Trophoblast cell (in vitro differentiated cells and primary cell): ENCODE results near the gene KCNIP4.

Experiments
- DNase-seq, 2 donors: peaks; one replicate each; pipeline ENCODE4 v3.0.0-alpha.2; 2016
- H2AFZ ChIP-seq: 2 replicates; pipeline ENCODE4 v1.6.1; 2013; ENCODE audit warnings: low read length, moderate library complexity, mild to moderate bottlenecking; ENCODE audit not compliant: insufficient read depth, poor library complexity
- H2AK5ac ChIP-seq: 2 replicates; pipeline ENCODE4 v1.6.1; 2013; ENCODE audit warnings: mild to moderate bottlenecking, low read length
- H2BK120ac ChIP-seq: 2 replicates; pipeline ENCODE4 v1.6.1; 2013; ENCODE audit warnings: low read length, mild to moderate bottlenecking, moderate library complexity; ENCODE audit not compliant: insufficient read depth, poor library complexity
- H2BK12ac ChIP-seq: 2 replicates; pipeline ENCODE4 v1.6.1; 2013; ENCODE audit warnings: mild to moderate bottlenecking, low read length, moderate library complexity
- H2BK5ac ChIP-seq: 2 replicates; pipeline ENCODE4 v1.6.1; 2013; ENCODE audit warnings: low read length, low read depth, moderate library complexity, mild to moderate bottlenecking; ENCODE audit not compliant: poor library complexity
- H3K14ac ChIP-seq: 2 replicates; pipeline ENCODE4 v1.6.1; 2013; ENCODE audit warnings: mild to moderate bottlenecking, low read length
- H3K18ac ChIP-seq: 2 replicates; pipeline ENCODE4 v1.6.1; 2013; ENCODE audit warnings: mild to moderate bottlenecking, low read length
- H3K23ac ChIP-seq: 2 replicates; pipeline ENCODE4 v1.6.1; 2013; ENCODE audit warnings: low read length
- H3K27ac ChIP-seq: 2 replicates; pipeline ENCODE4 v1.5.1; 2013; ENCODE audit warnings: low read depth, mild to moderate bottlenecking, inconsistent platforms, low read length, moderate library complexity
- H3K27me3 ChIP-seq: 2 replicates; pipeline ENCODE4 v1.6.1; 2013; ENCODE audit warnings: inconsistent platforms, mild to moderate bottlenecking, low read length, moderate library complexity; ENCODE audit not compliant: insufficient read depth
- H3K36me3 ChIP-seq, 2 experiments: 1 replicate in 1 of 2; 2 replicates in 1 of 2; pipeline ENCODE4 v1.6.1; 2013; ENCODE audit warnings: low read length in 2 of 2, mild to moderate bottlenecking in 2 of 2, moderate library complexity in 1 of 2; ENCODE audit not compliant: insufficient read depth in 2 of 2, control insufficient read depth in 1 of 2
- H3K4ac ChIP-seq: 2 replicates; pipeline ENCODE4 v1.6.1; 2013; ENCODE audit warnings: low read depth, mild to moderate bottlenecking, low read length, moderate library complexity
- H3K4me1 ChIP-seq, 2 experiments: 1 replicate in 1 of 2; 2 replicates in 1 of 2; pipeline ENCODE4 v1.6.1; 2013; ENCODE audit warnings: low read length in 2 of 2, mild to moderate bottlenecking in 2 of 2, moderate library complexity in 1 of 2; ENCODE audit not compliant: insufficient read depth in 2 of 2, control insufficient read depth in 1 of 2
- H3K4me2 ChIP-seq: 2 replicates; pipeline ENCODE4 v1.6.1; 2013; ENCODE audit warnings: inconsistent platforms, mild to moderate bottlenecking, low read length, moderate library complexity
- H3K4me3 ChIP-seq: 2 replicates; pipeline ENCODE4 v1.5.1; 2013; ENCODE audit warnings: mild to moderate bottlenecking, low read depth, low read length, inconsistent platforms
- H3K79me1 ChIP-seq: one replicate; pipeline ENCODE4 v1.6.1; 2013; ENCODE audit warnings: low read length
- H3K79me2 ChIP-seq: 2 replicates; pipeline ENCODE4 v1.6.1; 2013; ENCODE audit warnings: low read length, mild to moderate bottlenecking; ENCODE audit not compliant: control insufficient read depth, insufficient read depth, poor library complexity
- H3K9ac ChIP-seq: 2 replicates; pipeline ENCODE4 v1.6.1; 2013; ENCODE audit warnings: mild to moderate bottlenecking, low read length
- H3K9me3 ChIP-seq: 2 replicates; pipeline ENCODE4 v1.6.1; 2013; ENCODE audit warnings: low read depth, mild to moderate bottlenecking, control low read depth, inconsistent platforms, low read length; ENCODE audit not compliant: insufficient read depth
- H4K12ac ChIP-seq: 2 replicates; pipeline ENCODE4 v1.6.1; 2013; ENCODE audit warnings: low read depth, mild to moderate bottlenecking, low read length, moderate library complexity
- H4K8ac ChIP-seq: 2 replicates; pipeline ENCODE4 v1.6.1; 2013; ENCODE audit warnings: low read depth, mild to moderate bottlenecking, low read length, moderate library complexity
- H4K91ac ChIP-seq: one replicate; pipeline ENCODE4 v1.6.1; 2013; ENCODE audit warnings: low read depth, mild to moderate bottlenecking, low read length, moderate library complexity
- WGBS: extraction: QIAGEN DNeasy Blood & Tissue Kit; methylation state at CpG from one replicate; pipeline ENCODE4 v1.1.7; 2013; ENCODE audit warnings: missing lambda C conversion rate; ENCODE audit not compliant: insufficient read length, insufficient coverage; ENCODE audit errors: extremely low coverage; 5-methylcytosine and 5-hydroxymethylcytosine counted together

Gene KCNIP4

GRCh38 chr4:20680736-20681135 lies 1267.8 kb downstream of the KCNIP4 start:
- Histone ChIP-seq H4K12ac (no peak overlapping the region), H3K4ac (no peak overlapping the region), H3K9me3 (no peaks in the 10 kb centered on the region), H3K27me3 (no peaks in the 10 kb centered on the region), H4K8ac (no peak overlapping the region), H3K4me1 (no peaks in the 10 kb centered on the region), H2AFZ (no peak overlapping the region), H2BK120ac (no peak overlapping the region), H3K14ac (no peak overlapping the region), H3K9ac (no peak overlapping the region), H2BK12ac (no peak overlapping the region), H3K79me2 (no peaks in the 10 kb centered on the region), H3K4me3 (no peak overlapping the region), H3K36me3 (no peaks in the 10 kb centered on the region), H3K79me1 (no peaks in the 10 kb centered on the region), H3K23ac (no peak overlapping the region), H2AK5ac (no peak overlapping the region), H3K18ac (no peak overlapping the region), H2BK5ac (no peak overlapping the region), H3K27ac (no peak overlapping the region), H3K4me2 (no peak overlapping the region), H4K91ac (no peak overlapping the region)
- WGBS = no CpG with 5 or more reads among the region's 1 CpG
- no peak for DNase-seq

GRCh38 chr4:20679951-20680350 lies 1268.6 kb downstream of the KCNIP4 start:
- no CpG with 5 or more reads among the region's 1 CpG for WGBS
- no peak overlapping the region for H3K14ac ChIP-seq

More at GRCh38 chr4:20679951-20680350, 1268.6 kb downstream of the KCNIP4 start:
- H3K9me3 ChIP-seq = no peaks in the 10 kb centered on the region
- no peak overlapping the region for H2AK5ac ChIP-seq
- no peaks in the 10 kb centered on the region for H3K36me3 ChIP-seq
- no peak overlapping the region for H2BK5ac ChIP-seq
- no peak for DNase-seq
- no peaks in the 10 kb centered on the region for H3K4me1 ChIP-seq
- H4K8ac ChIP-seq = no peak overlapping the region
- no peak overlapping the region for H3K4me3 ChIP-seq
- no peak overlapping the region for H3K18ac ChIP-seq
- no peak overlapping the region for H3K23ac ChIP-seq
- no peak overlapping the region for H3K4me2 ChIP-seq
- H3K27me3 ChIP-seq = no peaks in the 10 kb centered on the region
- no peaks in the 10 kb centered on the region for H3K79me2 ChIP-seq
- H4K12ac ChIP-seq = no peak overlapping the region
- no peak overlapping the region for H2AFZ ChIP-seq
- no peak overlapping the region for H2BK120ac ChIP-seq
- no peak overlapping the region for H3K9ac ChIP-seq
- no peak overlapping the region for H3K27ac ChIP-seq
- no peaks in the 10 kb centered on the region for H3K79me1 ChIP-seq
- no peak overlapping the region for H3K4ac ChIP-seq
- no peak overlapping the region for H4K91ac ChIP-seq
- H2BK12ac ChIP-seq = no peak overlapping the region
